GM19351 (cell line): Measurements from ENCODE around the gene CGN.
A peak's percentile ranks its signal among the peaks of the same experiment; 100 is the strongest.

Experiments
- ATAC-seq: cut with Tn5 transposase; IDR thresholded peaks from one replicate; pipeline ENCODE4 v1.9.1; 2021; ENCODE audit warnings: mild to moderate bottlenecking, moderate library complexity; ENCODE audit not compliant: unreplicated experiment

The CGN gene

GRCh38 chr1:151510957-151511635 is at the start of gene CGN:
TSS of gene CGN (plus strand) at chr1:151511387. CDS start at chr1:151518520, 7,133 bp downstream.
- ATAC-seq = peak; percentile 83

- ATAC-seq = no peak
Measured at GRCh38 chr1:151461694-151462093, 49.5 kb upstream of the CGN start.

- ATAC-seq = no peak
Measured at GRCh38 chr1:151465026-151465425, 46.2 kb upstream of the CGN start.

- no peak for ATAC-seq
Measured at GRCh38 chr1:151472856-151473731, 38.1 kb upstream of the CGN start.

- no peak for ATAC-seq
Measured at GRCh38 chr1:151474745-151475144, 36.4 kb upstream of the CGN start.

GRCh38 chr1:151475175-151475574 is 36.0 kb upstream of the CGN start:
- ATAC-seq = peak; percentile 91

GRCh38 chr1:151476083-151476482 is 35.1 kb upstream of the CGN start:
- no peak for ATAC-seq

- no peak for ATAC-seq
Measured at GRCh38 chr1:151477066-151477465, 34.1 kb upstream of the CGN start.

GRCh38 chr1:151478140-151478812 is 32.9 kb upstream of the CGN start:
- ATAC-seq = no peak

- no peak for ATAC-seq
Measured at GRCh38 chr1:151478923-151479322, 32.3 kb upstream of the CGN start.

- no peak for ATAC-seq
Measured at GRCh38 chr1:151479462-151479861, 31.7 kb upstream of the CGN start.

- ATAC-seq = no peak
Measured at GRCh38 chr1:151482017-151482416, 29.2 kb upstream of the CGN start.

GRCh38 chr1:151485685-151486255 is 25.4 kb upstream of the CGN start:
- ATAC-seq = no peak

- ATAC-seq = no peak
Measured at GRCh38 chr1:151486557-151486956, 24.6 kb upstream of the CGN start.

- no peak for ATAC-seq
Measured at GRCh38 chr1:151491641-151492040, 19.5 kb upstream of the CGN start.

GRCh38 chr1:151492120-151492519 is 19.1 kb upstream of the CGN start:
- ATAC-seq = no peak

GRCh38 chr1:151493042-151493441 is 18.1 kb upstream of the CGN start:
- ATAC-seq = no peak

- no peak for ATAC-seq
Measured at GRCh38 chr1:151494741-151495281, 16.4 kb upstream of the CGN start.

- ATAC-seq = no peak
Measured at GRCh38 chr1:151495316-151495715, 15.9 kb upstream of the CGN start.

- no peak for ATAC-seq
Measured at GRCh38 chr1:151499365-151499764, 11.8 kb upstream of the CGN start.

- ATAC-seq = no peak
Measured at GRCh38 chr1:151499930-151500329, 11.3 kb upstream of the CGN start.
